H7 (cell line): ENCODE measurements around the gene SMC4. TPM values are rescaled to one million over a fixed set of nuclear protein-coding genes. Genes with fewer than 3 reads are reported as not detected.

Source experiments
- total RNA-seq: library from RNA; depleted of rRNA; stranded (reverse); fragments of >200 nt; shearing (Covaris generic); gene quantifications from 2 replicates; pipeline ENCODE4 v1.2.3, GENCODE V29; 2014; rRNA removed

Gene SMC4
- total RNA-seq, 1 experiment from 2014 or later = 71.9 TPM

Other genes with a start within 250 kb of the SMC4 start
- 0.10 TPM in 1 of 2 replicates, not detected in the other for gene C3orf80, start 174.2 kb upstream of the SMC4 start, total RNA-seq
- gene IFT80, start 425 bp upstream of the SMC4 start, total RNA-seq = 19.9 and 28.1 TPM in 2 replicates
- gene TRIM59, start 50.1 kb downstream of the SMC4 start, total RNA-seq = 32.6 and 42.3 TPM in 2 replicates
- gene KPNA4, start 165.9 kb downstream of the SMC4 start, total RNA-seq = 23.4 and 26.8 TPM in 2 replicates